ENCODE measurements around the gene VWA8.
"Not testable (repeated sequence)": the region's sequence is repeated elsewhere in the genome, so short reads cannot be mapped to it uniquely, and the experiment has no call there.

VWA8 gene

GRCh38 chr13:41751734-41752445, 209.0 kb downstream of the VWA8 start:
- ATAC-seq (replicated peaks) (no peak), DNase-seq (no peak)
- Mint-ChIP-seq H3K4me3 (no peak overlapping the region), H3K9me3 (peaks cover 0 to 2% of the 10 kb centered on the region in 2 donors), H3K27me3 (no peaks in the 10 kb centered on the region), H3K4me1 (ENCODE audit: low read depth in 2 of 2) (peaks cover 0 to 8% of the 10 kb centered on the region in 2 donors), H3K27ac (no peak overlapping the region), H3K36me3 (ENCODE audit: insufficient read depth) (peaks cover 6% of the 10 kb centered on the region)

- no peak for DNase-seq
Observed at GRCh38 chr13:41751277-41751676, 209.6 kb downstream of the VWA8 start.

GRCh38 chr13:41746259-41746658, 214.7 kb downstream of the VWA8 start:
- H3K27ac Mint-ChIP-seq: no peak overlapping the region
- H3K4me3 Mint-ChIP-seq: no peak overlapping the region
- H3K9me3 Mint-ChIP-seq: peaks cover 0 to 2% of the 10 kb centered on the region in 2 donors
- no peaks in the 10 kb centered on the region for H3K27me3 Mint-ChIP-seq
- no peak for ATAC-seq (replicated peaks)
- no peaks in the 10 kb centered on the region for H3K4me1 Mint-ChIP-seq (ENCODE audit: low read depth in 2 of 2)
- H3K36me3 Mint-ChIP-seq (ENCODE audit: insufficient read depth): peaks cover 11% of the 10 kb centered on the region
- no peak for DNase-seq

More at GRCh38 chr13:41751277-41751676, 209.6 kb downstream of the VWA8 start:
- H3K27me3 Mint-ChIP-seq: no peaks in the 10 kb centered on the region
- no peak overlapping the region for H3K27ac Mint-ChIP-seq
- H3K36me3 Mint-ChIP-seq (ENCODE audit: insufficient read depth): peaks cover 6% of the 10 kb centered on the region
- peaks cover 0 to 2% of the 10 kb centered on the region in 2 donors for H3K9me3 Mint-ChIP-seq
- H3K4me1 Mint-ChIP-seq (ENCODE audit: low read depth in 2 of 2): peaks cover 0 to 8% of the 10 kb centered on the region in 2 donors
- H3K4me3 Mint-ChIP-seq: no peak overlapping the region
- ATAC-seq (replicated peaks): no peak

GRCh38 chr13:41745496-41745895, 215.4 kb downstream of the VWA8 start:
- peaks cover 10% of the 10 kb centered on the region for H3K36me3 Mint-ChIP-seq (ENCODE audit: insufficient read depth)
- H3K27ac Mint-ChIP-seq: not testable (repeated sequence)

GRCh38 chr13:41742917-41743552, 217.9 kb downstream of the VWA8 start:
- H3K9me3 Mint-ChIP-seq: no peaks in the 10 kb centered on the region
- H3K27ac Mint-ChIP-seq: no peak overlapping the region
- DNase-seq: no peak
- ATAC-seq (replicated peaks): no peak
- no peaks in the 10 kb centered on the region for H3K27me3 Mint-ChIP-seq
- peaks cover 5% of the 10 kb centered on the region for H3K36me3 Mint-ChIP-seq (ENCODE audit: insufficient read depth)
- H3K4me3 Mint-ChIP-seq: no peak overlapping the region
- H3K4me1 Mint-ChIP-seq (ENCODE audit: low read depth in 2 of 2): no peaks in the 10 kb centered on the region

More at GRCh38 chr13:41745496-41745895, 215.4 kb downstream of the VWA8 start:
- not testable (repeated sequence) for H3K9me3 Mint-ChIP-seq; DNase-seq; ATAC-seq (replicated peaks); H3K4me1 Mint-ChIP-seq (ENCODE audit: low read depth in 2 of 2); H3K4me3 Mint-ChIP-seq; H3K27me3 Mint-ChIP-seq

- DNase-seq: no peak
- H3K36me3 Mint-ChIP-seq (ENCODE audit: insufficient read depth): peaks cover 8% of the 10 kb centered on the region
- ATAC-seq (replicated peaks): no peak
- H3K4me3 Mint-ChIP-seq: no peak overlapping the region
- no peak overlapping the region for H3K27ac Mint-ChIP-seq
- H3K9me3 Mint-ChIP-seq: no peaks in the 10 kb centered on the region
- no peaks in the 10 kb centered on the region for H3K4me1 Mint-ChIP-seq (ENCODE audit: low read depth in 2 of 2)
- H3K27me3 Mint-ChIP-seq: no peaks in the 10 kb centered on the region
Observed at GRCh38 chr13:41740479-41740878, 220.4 kb downstream of the VWA8 start.

GRCh38 chr13:41722684-41723535, 238.0 kb downstream of the VWA8 start:
- H3K27me3 Mint-ChIP-seq: no peaks in the 10 kb centered on the region
- ATAC-seq (replicated peaks) (no peak), DNase-seq (no peak)
- no peaks in the 10 kb centered on the region for H3K4me1 Mint-ChIP-seq (ENCODE audit: low read depth in 2 of 2)
- no peaks in the 10 kb centered on the region for H3K9me3 Mint-ChIP-seq
- H3K4me3 Mint-ChIP-seq: no peak overlapping the region
- peaks cover 8% of the 10 kb centered on the region for H3K36me3 Mint-ChIP-seq (ENCODE audit: insufficient read depth)
- no peak overlapping the region for H3K27ac Mint-ChIP-seq

- H3K27ac Mint-ChIP-seq: no peak overlapping the region
- ATAC-seq (replicated peaks): no peak
- no peaks in the 10 kb centered on the region for H3K9me3 Mint-ChIP-seq
- H3K4me1 Mint-ChIP-seq (ENCODE audit: low read depth in 2 of 2): no peaks in the 10 kb centered on the region
- no peak for DNase-seq
- H3K4me3 Mint-ChIP-seq: no peak overlapping the region
- peaks cover 8% of the 10 kb centered on the region for H3K36me3 Mint-ChIP-seq (ENCODE audit: insufficient read depth)
- no peaks in the 10 kb centered on the region for H3K27me3 Mint-ChIP-seq
Observed at GRCh38 chr13:41720839-41721561, 239.9 kb downstream of the VWA8 start.

GRCh38 chr13:41716236-41716635, 244.7 kb downstream of the VWA8 start:
- H3K27ac Mint-ChIP-seq: no peak overlapping the region
- peaks cover 14% of the 10 kb centered on the region for H3K36me3 Mint-ChIP-seq (ENCODE audit: insufficient read depth)
- H3K27me3 Mint-ChIP-seq: no peaks in the 10 kb centered on the region
- H3K9me3 Mint-ChIP-seq: no peaks in the 10 kb centered on the region
- no peak for DNase-seq
- no peak overlapping the region for H3K4me3 Mint-ChIP-seq
- no peaks in the 10 kb centered on the region for H3K4me1 Mint-ChIP-seq (ENCODE audit: low read depth in 2 of 2)
- ATAC-seq (replicated peaks): no peak

GRCh38 chr13:41713405-41713804, 247.5 kb downstream of the VWA8 start:
- H3K4me3 Mint-ChIP-seq: no peak overlapping the region

GRCh38 chr13:41710771-41711170, 250.1 kb downstream of the VWA8 start:
- H3K27ac Mint-ChIP-seq: no peak overlapping the region
- no peaks in the 10 kb centered on the region for H3K27me3 Mint-ChIP-seq
- H3K4me3 Mint-ChIP-seq: no peak overlapping the region
- no peaks in the 10 kb centered on the region for H3K9me3 Mint-ChIP-seq
- peaks cover 10% of the 10 kb centered on the region for H3K36me3 Mint-ChIP-seq (ENCODE audit: insufficient read depth)
- H3K4me1 Mint-ChIP-seq (ENCODE audit: low read depth in 2 of 2): no peaks in the 10 kb centered on the region
- ATAC-seq (replicated peaks): no peak
- DNase-seq: no peak

More at GRCh38 chr13:41713405-41713804, 247.5 kb downstream of the VWA8 start:
- Mint-ChIP-seq H3K4me1 (ENCODE audit: low read depth in 2 of 2) (no peaks in the 10 kb centered on the region), H3K9me3 (no peaks in the 10 kb centered on the region), H3K27me3 (no peaks in the 10 kb centered on the region), H3K36me3 (ENCODE audit: insufficient read depth) (peaks cover 10% of the 10 kb centered on the region), H3K27ac (no peak overlapping the region)
- ATAC-seq (replicated peaks) (no peak), DNase-seq (no peak)

- H3K27me3 Mint-ChIP-seq: no peaks in the 10 kb centered on the region
- H3K4me3 Mint-ChIP-seq: no peak overlapping the region
- no peaks in the 10 kb centered on the region for H3K9me3 Mint-ChIP-seq
- peak overlapping the region in 1 of 2 donors; percentile 21 for H3K27ac Mint-ChIP-seq
- peaks cover 10% of the 10 kb centered on the region for H3K36me3 Mint-ChIP-seq (ENCODE audit: insufficient read depth)
- DNase-seq (no peak), ATAC-seq (replicated peaks) (no peak)
- no peaks in the 10 kb centered on the region for H3K4me1 Mint-ChIP-seq (ENCODE audit: low read depth in 2 of 2)
Observed at GRCh38 chr13:41709511-41709910, 251.4 kb downstream of the VWA8 start.

- Mint-ChIP-seq H3K4me3 (no peak overlapping the region), H3K36me3 (ENCODE audit: insufficient read depth) (peaks cover 10% of the 10 kb centered on the region)
- DNase-seq: no peak
Observed at GRCh38 chr13:41708713-41709112, 252.2 kb downstream of the VWA8 start.

More at GRCh38 chr13:41708713-41709112, 252.2 kb downstream of the VWA8 start:
- Mint-ChIP-seq H3K9me3 (no peaks in the 10 kb centered on the region), H3K27me3 (no peaks in the 10 kb centered on the region), H3K4me1 (ENCODE audit: low read depth in 2 of 2) (no peaks in the 10 kb centered on the region), H3K27ac (no peak overlapping the region)
- no peak for ATAC-seq (replicated peaks)
